Fibroblast of pulmonary artery (primary cell): ENCODE results near the gene ABHD12.

ENCODE experiments used
- DNase-seq: peaks from one replicate; pipeline ENCODE4 v3.0.0-alpha.2; 2010; ENCODE audit warnings: low read depth
- H3K4me3 ChIP-seq: replicated peaks from 2 replicates; pipeline ENCODE4 v1.5.1; 2011; ENCODE audit warnings: low read depth, mild to moderate bottlenecking, control low read depth, low read length, moderate library complexity
- TF ChIP-seq, protein P1 (sequence below): IDR thresholded peaks from 2 replicates; pipeline ENCODE4 v1.5.1; 2011; ENCODE audit warnings: mild to moderate bottlenecking, control low read depth, low read length, inconsistent platforms; ENCODE audit errors: missing control alignments

The ABHD12 gene

DNA sequence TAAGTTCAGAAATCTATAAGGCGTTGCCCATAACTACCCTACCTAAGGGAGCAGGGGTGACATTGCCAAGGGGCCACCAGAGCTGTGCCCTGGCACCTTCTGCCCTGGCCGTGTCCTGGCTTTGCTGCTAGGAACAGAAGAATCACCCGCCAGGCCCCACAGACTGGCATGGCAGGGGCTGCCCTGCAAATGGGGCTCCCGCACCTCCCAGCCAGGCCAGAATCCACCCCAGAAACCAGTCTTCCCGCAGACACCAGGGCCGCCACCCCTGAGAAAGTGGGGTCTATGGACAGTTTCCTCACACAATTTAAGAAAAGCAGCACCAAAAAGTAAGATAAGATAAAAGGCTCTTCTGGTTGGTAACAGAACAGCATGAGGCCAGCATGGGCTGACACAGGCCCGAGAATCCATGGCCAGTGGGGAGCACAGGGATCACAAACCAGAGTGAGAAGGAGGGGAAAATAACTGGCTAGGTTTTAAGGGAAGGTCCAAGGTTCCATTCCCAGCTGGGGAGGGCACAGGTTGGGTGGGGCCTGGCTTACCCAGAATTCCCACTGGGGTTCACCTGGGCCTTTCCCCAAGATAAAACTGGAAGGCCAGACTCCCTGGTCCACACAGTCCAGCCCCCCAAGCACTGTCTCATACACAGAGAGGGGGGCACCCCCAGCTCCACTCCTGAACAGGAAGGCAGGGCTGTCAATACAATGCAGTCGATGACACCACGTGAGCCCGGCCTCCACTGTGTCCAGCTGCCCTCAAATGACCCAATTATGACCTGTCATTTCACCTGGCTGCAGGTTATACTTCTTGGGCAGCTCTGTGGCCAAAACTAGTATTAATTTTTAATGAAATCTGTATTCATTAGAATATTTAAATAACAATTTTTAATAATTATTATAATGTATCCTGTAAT, 83.4 kb downstream of the ABHD12 start:
- no peak overlapping the region for H3K4me3 ChIP-seq
- no peak for DNase-seq
- TF ChIP-seq, protein P1, sequence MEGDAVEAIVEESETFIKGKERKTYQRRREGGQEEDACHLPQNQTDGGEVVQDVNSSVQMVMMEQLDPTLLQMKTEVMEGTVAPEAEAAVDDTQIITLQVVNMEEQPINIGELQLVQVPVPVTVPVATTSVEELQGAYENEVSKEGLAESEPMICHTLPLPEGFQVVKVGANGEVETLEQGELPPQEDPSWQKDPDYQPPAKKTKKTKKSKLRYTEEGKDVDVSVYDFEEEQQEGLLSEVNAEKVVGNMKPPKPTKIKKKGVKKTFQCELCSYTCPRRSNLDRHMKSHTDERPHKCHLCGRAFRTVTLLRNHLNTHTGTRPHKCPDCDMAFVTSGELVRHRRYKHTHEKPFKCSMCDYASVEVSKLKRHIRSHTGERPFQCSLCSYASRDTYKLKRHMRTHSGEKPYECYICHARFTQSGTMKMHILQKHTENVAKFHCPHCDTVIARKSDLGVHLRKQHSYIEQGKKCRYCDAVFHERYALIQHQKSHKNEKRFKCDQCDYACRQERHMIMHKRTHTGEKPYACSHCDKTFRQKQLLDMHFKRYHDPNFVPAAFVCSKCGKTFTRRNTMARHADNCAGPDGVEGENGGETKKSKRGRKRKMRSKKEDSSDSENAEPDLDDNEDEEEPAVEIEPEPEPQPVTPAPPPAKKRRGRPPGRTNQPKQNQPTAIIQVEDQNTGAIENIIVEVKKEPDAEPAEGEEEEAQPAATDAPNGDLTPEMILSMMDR = no peak

DNA sequence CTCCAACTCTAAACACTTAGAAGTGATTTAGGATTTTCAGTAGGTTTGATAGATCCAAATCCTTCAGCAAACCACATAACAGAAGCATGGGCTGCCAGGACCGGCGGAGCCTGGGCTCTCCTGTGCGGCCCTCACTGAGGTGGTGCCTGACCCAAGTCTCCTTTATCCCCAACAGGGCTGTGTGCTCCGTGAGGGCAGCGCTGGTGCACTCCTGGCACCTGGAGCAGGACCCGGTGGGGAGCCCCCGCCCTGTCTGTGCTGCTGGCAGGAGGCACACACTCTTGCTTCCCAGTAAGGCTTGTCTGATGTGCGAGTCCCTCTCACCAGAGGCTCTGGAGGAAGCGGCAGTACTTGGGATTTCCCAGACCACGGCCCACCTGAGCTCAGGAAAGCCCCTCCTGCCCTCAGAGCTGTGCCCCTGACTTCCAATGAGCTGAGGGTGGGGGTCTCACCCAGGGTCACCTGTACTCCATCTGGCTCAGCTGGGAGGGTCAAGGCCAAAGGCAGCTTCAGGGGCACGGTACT, 86.5 kb downstream of the ABHD12 start:
- no peak for DNase-seq
- H3K4me3 ChIP-seq = no peak overlapping the region
- TF ChIP-seq, protein P1 = no peak

DNA sequence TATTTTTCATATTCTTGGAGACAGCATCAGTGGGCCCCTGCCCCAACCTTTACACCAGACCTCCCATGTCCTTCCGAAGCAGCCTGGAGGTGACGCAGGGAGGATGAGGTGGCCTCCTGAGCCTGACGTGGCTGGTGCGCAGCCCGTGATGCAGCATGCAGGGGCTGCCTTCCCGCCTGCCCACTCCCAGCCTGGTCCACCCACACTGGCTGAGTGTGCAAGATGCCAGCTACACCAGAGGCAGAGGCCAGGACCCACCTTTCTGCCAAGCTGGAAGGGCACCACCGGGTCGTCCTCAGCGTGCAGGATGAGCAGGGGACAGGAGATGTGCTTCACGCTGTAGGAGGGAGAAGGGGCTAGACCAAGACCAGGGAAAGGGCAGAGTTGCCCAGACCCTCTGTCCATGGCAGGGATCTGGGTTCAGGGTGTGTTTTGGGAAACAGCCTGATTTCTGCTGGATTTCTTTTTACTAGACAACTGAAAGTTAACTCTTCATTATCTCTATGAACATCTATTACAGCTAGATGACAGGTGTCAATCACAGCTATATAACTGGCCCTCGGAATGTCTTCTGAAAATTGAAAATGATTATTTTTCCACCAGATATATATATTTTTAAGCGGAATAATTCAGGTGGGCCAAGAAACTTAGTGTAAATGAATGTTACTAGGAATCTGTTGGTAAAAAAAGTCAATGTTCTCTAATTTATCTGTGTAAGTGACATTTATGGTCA, 87.2 kb downstream of the ABHD12 start:
- TF ChIP-seq, protein P1 = no peak
- H3K4me3 ChIP-seq = no peak overlapping the region
- no peak for DNase-seq

DNA sequence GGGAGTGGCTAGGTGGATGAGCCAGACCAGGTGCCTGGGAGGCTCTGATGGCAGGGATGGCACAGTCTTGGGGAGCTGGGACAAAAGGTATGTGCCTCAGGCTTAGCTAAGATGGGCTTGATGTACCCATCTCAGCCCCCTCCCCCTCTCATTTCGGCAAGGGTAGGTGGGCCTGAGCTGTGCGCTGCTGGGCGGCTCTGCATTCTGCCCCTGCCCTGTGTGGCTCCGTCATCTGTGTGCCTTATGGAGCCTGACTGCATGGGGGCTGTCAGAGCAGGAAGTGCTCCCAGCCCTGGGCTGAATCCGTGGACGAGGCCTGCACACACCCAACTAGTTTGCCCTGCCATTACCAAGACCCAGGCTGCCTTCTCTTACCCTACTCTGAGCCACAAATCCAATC, 88.0 kb downstream of the ABHD12 start:
- H3K4me3 ChIP-seq = no peak overlapping the region
- TF ChIP-seq, protein P1 = no peak
- DNase-seq = no peak

DNA sequence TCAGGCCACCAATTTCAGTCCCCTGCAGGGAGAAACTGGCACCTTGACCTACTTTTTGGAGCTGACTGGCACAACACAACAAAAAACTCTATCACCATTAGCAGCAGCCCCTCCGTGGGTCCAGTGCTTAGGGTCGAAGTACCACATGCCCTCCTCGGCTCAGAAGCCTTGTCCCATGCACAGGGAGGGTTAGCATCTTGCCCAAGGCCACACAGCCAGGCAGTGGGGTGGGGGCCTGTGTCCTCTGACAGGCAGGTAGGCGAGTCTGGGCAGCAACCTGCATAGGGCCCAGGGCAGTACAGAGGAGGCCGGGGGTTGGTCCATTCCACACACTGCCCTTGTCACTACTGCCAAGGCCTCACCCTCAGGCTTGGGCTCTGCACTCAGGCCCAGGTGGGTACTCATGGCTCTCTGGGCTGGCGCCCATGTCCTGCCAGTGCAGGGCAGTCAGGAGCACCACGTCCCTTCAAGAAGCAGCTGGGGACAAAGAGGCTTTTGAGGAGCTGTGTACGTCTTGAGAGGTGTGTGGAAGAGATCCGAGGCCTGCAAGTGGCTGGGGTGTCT, 89.2 kb downstream of the ABHD12 start:
- DNase-seq = no peak
- TF ChIP-seq, protein P1 = no peak

DNA sequence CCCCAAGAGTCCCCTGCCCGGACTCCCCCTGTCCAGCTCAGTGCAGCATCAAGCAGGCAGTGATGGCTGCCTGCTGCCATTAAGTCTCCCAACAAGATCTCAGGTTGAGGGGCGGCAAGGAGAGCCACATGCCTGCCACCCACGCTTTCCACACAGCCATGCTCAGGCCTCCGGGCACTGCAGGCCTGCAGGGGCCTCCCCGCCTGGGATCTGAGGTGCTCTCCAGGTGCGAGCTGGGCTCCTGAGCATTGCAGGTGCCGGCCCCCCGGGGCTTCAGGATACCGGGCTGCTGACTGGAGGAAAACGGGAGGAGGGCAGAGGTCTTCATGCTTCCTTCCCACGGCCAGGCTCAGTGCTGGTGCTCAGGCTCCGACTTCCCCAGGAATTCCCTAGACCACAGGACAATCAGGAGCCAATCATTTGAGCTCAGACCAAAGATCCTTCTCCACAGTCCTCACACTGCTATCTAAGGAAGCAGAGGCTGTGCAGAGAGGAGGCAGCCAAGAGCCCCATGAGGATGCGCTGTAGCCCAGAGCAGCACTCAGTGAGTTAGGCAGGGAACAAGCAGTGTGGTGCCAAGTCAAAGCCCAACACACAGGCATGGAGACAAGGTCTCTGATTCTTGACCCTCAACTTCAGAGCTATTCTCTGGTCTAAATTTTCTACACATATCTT, 90.0 kb downstream of the ABHD12 start:
- TF ChIP-seq, protein P1 = no peak
- H3K4me3 ChIP-seq = no peak overlapping the region
- no peak for DNase-seq

More for the DNA sequence above, 89.2 kb downstream of the ABHD12 start:
- no peak overlapping the region for H3K4me3 ChIP-seq
